SW 1271 (cell line): ENCODE results near the gene C1orf87.

Experiments
- DNase-seq, 2 experiments: peaks; one replicate each; lab custom pipeline; 2025; lab: John Stamatoyannopoulos, UW

The C1orf87 gene

DNA sequence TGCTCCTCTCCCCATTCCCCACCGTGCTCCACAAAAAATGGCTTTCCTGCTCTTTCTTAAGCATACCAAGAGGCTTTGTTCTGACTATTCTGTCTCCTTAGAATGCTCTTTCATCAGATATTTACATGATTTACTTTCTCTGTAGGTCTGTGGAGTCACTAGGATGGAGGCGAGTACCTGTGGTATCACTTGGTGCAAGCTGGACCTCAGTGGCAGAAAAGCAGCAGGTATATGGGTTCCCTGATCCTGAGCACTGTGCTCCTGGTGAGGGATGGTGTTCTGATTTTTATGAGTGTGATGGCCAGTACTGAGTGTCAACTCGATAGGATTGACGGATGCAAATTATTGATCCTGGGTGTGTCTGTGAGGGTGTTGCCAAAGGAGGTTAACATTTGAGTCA lies 10.0 kb downstream of the C1orf87 start:
- no peak for DNase-seq

- no peak for DNase-seq
Observed at GRCh38 chr1:60059468-60059867, 14.1 kb downstream of the C1orf87 start.

- no peak for DNase-seq
Observed at GRCh38 chr1:60055336-60055735, 18.2 kb downstream of the C1orf87 start.

- DNase-seq: no peak
Observed at GRCh38 chr1:60054374-60054773, 19.2 kb downstream of the C1orf87 start.

DNA sequence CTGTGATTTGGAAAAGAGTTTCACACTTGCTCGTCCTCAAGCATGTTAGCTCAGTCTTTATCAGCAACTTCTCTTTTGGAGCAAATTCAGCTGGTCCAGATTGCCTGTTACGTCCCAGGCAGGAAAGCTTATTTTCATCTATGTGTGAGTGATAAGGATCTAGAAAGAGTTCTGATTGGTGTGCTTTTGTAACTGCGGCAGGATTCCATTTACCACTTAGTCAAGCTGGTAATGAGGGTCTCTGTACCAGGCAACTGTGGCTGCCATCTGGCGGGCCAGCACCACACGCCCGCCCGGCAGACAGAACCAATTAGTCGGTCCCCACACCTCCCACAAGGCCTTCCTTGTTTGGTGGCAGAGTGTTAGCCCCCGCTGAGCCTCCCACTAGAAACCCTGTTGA lies 21.0 kb downstream of the C1orf87 start:
- no peak for DNase-seq

- no peak for DNase-seq
Observed at GRCh38 chr1:60051191-60051590, 22.4 kb downstream of the C1orf87 start.

DNA sequence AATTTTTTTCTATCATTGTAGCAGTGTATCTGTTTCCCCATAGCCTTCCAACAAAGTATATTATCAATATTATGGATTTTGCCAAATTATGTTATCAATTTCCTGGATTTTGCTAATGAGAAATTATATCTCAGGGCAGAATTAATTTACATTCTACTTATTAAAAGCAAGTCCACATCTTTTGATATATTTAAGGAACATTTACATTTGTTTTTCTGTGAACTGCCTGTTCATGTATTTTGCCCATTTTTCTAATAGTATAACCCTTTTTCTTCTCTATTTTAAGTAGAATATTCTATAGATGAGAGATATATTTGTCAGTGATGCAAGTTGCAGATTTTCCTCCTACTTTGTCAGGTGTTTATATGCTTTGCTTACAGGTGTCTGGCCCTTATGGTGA lies 24.4 kb downstream of the C1orf87 start:
- DNase-seq: no peak

- no peak for DNase-seq
Observed at GRCh38 chr1:60044881-60045280, 28.7 kb downstream of the C1orf87 start.

- no peak for DNase-seq
Observed at GRCh38 chr1:60041783-60042182, 31.8 kb downstream of the C1orf87 start.

DNA sequence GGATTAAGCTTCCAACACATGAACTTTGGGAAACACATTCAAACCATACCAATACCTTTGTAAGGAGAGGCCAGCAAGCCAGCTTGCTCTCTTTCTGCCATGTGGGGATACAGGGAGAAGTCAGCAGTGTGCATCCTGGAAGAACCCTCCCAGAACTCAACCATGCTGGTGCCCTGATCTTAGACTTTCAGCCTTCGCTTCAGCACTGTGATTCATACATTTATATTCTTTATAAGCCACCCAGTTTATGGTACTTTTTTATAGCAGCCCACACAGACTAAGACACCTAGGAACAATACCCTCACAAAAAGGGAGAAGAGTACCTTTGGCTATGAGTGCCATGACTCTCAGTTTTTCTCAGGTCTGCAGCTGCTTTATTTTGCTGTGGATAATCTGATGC lies 35.9 kb downstream of the C1orf87 start:
- no peak for DNase-seq

DNA sequence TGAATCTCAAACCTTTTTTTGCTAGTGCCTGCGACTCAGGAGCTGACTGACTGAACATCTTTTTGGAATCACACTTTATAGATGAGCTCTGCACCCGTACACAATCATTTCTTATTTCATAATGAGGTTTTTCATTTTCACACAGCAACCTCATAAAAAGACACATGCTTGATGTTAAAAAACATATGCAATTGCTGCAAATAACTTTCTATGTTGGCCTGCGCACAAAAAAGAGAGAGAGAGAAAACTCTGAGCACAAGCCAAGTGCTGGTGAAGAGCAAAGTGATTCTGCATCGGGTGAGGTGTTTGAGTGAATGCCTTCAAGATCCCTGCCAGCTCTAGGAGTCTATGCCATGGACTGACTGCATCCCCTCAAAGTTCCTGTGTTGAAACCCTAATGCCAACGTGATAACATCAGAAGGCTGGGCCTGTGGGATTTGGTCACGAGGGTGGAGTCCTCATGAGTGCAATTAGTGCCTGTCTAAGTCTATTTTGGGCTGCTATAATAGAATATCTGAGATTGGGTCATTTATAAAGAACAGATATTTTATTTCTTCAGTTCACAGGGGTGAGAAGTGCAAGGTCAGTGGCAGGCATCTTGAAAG lies 36.6 kb downstream of the C1orf87 start:
- no peak for DNase-seq

DNA sequence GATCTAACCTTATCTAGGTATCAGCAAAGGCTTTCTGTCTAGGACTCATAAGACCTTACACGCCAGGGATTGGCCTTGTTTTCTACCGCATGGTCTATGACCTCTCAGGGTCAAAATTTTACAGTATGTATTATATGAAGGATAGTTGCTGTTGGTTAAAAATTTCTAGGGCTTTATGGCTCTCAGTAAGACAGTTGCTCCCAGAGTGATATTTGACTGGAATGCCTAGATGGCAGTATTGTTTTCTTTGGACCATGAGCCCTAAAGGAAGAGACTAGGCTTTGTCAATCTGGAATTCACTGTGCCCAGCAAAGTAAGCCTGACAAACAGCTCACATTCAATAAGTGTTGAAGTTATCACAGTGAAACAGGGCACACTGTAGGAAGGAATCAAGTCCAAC lies 37.6 kb downstream of the C1orf87 start:
- DNase-seq: no peak

DNA sequence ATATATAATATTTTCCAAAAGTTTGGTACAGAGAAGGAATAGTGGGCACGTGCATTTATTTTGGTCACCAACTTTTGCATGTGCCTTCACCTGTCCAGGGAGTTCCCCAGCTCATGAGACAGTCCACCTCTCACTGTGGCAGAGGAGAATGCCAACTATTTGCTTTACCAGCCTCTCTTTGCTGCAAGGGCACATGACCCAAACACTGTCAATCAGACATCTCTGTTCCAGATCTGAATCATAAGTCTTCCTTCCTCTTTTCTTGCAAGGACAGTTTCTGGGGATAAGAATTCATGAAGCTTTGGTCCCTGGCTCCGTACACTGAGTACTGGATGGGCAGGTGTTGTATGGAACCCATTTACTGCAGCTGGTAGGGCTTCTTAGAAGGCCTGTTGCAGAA lies 38.6 kb downstream of the C1orf87 start:
- no peak for DNase-seq

DNA sequence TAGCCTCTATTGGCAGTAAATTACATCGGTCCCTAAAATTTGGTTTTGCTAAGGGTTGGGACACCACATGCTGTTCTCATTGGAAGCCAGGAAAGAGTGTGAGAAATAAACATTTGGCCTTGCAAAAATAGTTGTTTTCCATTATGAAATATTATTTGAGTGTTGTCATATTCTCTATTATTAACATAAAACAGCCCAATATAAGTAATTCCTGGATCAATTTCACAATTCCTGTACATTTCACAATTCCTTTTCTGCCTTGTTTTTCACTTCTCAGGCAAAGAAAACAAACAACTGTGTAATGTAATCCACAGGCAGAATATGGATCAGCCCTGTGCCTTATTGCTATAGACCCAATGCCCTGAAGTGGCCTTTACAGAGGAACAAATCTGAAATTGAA lies 40.5 kb downstream of the C1orf87 start:
- no peak for DNase-seq

DNA sequence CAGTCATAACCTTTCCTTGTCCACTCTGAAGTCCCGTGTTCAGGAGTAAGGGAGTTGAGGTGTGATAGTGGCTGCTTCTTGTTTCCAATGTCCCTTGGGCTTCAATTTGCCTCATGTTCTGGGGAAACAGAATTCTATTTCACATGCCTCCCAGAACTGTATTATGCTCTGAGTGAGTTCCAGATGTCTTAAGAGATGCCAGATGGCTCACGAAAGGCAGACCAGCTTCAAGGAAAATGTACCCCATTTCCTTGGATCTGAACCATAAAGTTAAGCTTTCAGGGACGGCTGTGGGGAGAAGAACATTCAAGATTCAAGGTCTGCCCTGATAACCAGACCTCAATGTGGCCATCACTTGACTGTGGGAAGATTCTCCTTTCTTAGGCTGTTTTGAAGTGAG lies 42.4 kb downstream of the C1orf87 start:
- no peak for DNase-seq

- DNase-seq: no peak
Observed at GRCh38 chr1:60025552-60025951, 48.0 kb downstream of the C1orf87 start.

- DNase-seq: no peak
Observed at GRCh38 chr1:60017508-60018205, 55.9 kb downstream of the C1orf87 start.

DNA sequence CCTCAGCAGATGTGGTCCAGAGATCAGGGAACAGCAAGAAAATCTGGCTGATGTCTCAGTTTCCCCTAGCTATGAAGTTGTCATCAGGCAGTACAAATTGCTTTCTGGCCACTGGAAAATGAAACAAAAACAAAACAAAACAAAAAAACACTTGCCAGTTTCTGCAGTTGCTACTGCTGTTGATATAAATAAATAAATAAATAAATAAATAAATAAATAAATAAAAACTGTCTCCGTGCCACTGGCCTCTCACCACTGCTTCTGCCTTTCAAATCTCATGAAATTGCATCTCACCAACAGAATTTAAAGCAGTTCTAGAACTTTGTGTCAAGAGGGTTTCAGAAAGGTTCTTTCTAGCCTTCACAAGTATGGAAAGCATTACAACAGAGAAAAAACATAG lies 62.9 kb downstream of the C1orf87 start:
- no peak for DNase-seq

DNA sequence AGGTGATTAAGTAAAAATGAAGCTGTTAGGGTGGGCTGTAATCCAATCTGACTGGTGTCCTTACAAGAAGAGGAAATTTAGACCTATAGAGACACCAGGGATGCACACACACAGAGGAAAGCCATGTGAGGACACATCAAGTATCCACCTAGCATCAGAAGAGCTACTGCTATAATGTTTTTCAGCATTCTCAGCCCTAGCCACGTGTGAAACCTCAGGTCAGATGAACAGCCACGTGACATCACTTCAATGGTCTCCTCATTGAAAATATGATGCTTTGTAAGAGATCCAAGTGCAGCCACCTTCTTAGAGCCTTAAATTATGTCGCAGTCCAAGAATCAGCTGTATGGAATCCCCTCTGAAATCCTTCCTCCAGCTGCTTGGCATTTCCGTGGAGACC lies 65.1 kb downstream of the C1orf87 start:
- DNase-seq: no peak

GRCh38 chr1:60000625-60001024 lies 72.9 kb downstream of the C1orf87 start:
- no peak for DNase-seq

GRCh38 chr1:59999746-60000145 lies 73.8 kb downstream of the C1orf87 start:
- no peak for DNase-seq

- no peak for DNase-seq
Observed at GRCh38 chr1:59999006-59999405, 74.6 kb downstream of the C1orf87 start.

DNA sequence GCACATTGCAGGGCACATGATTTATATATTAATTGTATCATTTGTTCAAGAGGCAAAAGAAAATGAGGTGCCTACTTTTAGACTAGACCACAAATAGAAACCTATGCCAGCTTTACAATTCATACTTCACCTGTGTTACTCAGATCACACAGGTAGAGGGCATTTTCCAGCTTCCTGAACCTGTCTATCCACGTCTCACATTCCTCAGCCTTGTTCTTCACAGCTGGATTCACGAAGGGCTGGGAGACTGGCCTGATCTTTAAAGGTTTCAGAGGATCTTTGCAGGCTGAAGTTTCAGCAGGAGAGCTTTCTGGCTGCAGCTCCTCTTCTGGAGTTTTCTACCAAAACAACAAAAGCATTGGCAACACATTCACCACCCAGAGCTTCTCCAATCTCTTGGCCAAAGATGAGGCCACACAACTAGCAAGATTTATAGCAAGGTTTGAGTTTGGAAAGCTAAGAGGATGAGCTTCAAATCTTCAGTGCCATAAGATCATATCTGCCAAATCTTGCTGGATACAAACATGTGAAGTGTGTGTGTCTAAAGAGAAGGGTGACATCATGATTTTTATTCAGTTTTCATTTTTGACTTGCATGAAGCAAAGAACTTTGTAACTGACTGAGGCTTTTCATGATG lies 76.0 kb downstream of the C1orf87 start:
- DNase-seq: no peak
